IMR-90 (cell line): ENCODE results near the gene MYEOV. TPM values are rescaled to one million over a fixed set of nuclear protein-coding genes. Genes with fewer than 3 reads are reported as not detected.

Experiments used
- ATAC-seq: fragments of 200-7000 bp; cut with Tn5 transposase; 2 replicates; pipeline ENCODE4 v1.9.1; 2020; ENCODE audit warnings: low read depth, mild to moderate bottlenecking, moderate library complexity
- BruUV-seq: library from RNA; stranded (reverse); fragments of 400-500 nt; replicated peaks from 2 replicates; lab custom pipeline; 2021; lab: Mats Ljungman, UMichigan
- CTCF ChIA-PET: fragments of 300-600 bp; formaldehyde crosslinking; extraction: SDS; loops from one replicate; lab custom pipeline; 2021; ENCODE audit warnings: antibody characterized with exemption; lab: Yijun Ruan, JAX
- POLR2A ChIA-PET: fragments of 300-600 bp; sonication (Branson Sonifier 250); formaldehyde crosslinking; loops from one replicate; lab custom pipeline; 2022; ENCODE audit warnings: antibody characterized with exemption; ENCODE audit not compliant: unreplicated experiment; lab: Charles Lee
- DNase-seq: peaks from one replicate; pipeline ENCODE4 v3.0.0; 2013
- H2AFZ ChIP-seq: replicated peaks from 2 replicates; pipeline ENCODE3; 2013; ENCODE audit warnings: low read length, mild to moderate bottlenecking; ENCODE audit not compliant: poor library complexity
- H2AK5ac ChIP-seq: 2 replicates; pipeline ENCODE4 v1.6.1; 2013; ENCODE audit warnings: low read depth, low read length, inconsistent platforms
- H2AK9ac ChIP-seq: replicated peaks from 2 replicates; pipeline ENCODE3; 2013; ENCODE audit warnings: mild to moderate bottlenecking, low read depth, low read length, moderate library complexity; ENCODE audit not compliant: poor library complexity
- H2BK120ac ChIP-seq: 2 replicates; pipeline ENCODE4 v1.6.1; 2013; ENCODE audit warnings: low read depth, low read length, inconsistent platforms
- H2BK15ac ChIP-seq: 3 replicates; pipeline ENCODE4 v1.6.1; 2013; ENCODE audit warnings: low read depth, low read length, inconsistent platforms
- H2BK20ac ChIP-seq: 2 replicates; pipeline ENCODE4 v1.6.1; 2013; ENCODE audit warnings: low read depth, mild to moderate bottlenecking, inconsistent platforms, low read length, moderate library complexity
- H2BK5ac ChIP-seq: 2 replicates; pipeline ENCODE4 v1.6.1; 2013; ENCODE audit warnings: mild to moderate bottlenecking, low read depth, low read length, inconsistent platforms; ENCODE audit not compliant: poor library complexity, severe bottlenecking
- H3K14ac ChIP-seq: replicated peaks from 2 replicates; pipeline ENCODE4 v1.6.1; 2013; ENCODE audit warnings: low read depth, low read length, inconsistent platforms
- H3K18ac ChIP-seq: 2 replicates; pipeline ENCODE4 v1.6.1; 2013; ENCODE audit warnings: low read depth, low read length, control low read depth
- H3K23ac ChIP-seq: 2 replicates; pipeline ENCODE4 v1.6.1; 2013; ENCODE audit warnings: low read depth, low read length, inconsistent platforms
- H3K27ac ChIP-seq: 2 replicates; pipeline ENCODE4 v1.5.1; 2013; ENCODE audit warnings: mild to moderate bottlenecking, control low read depth, low read length; ENCODE audit not compliant: insufficient read depth
- H3K27me3 ChIP-seq: 2 replicates; pipeline ENCODE4 v1.6.1; 2013; ENCODE audit warnings: low read length; ENCODE audit not compliant: control insufficient read depth, insufficient read depth
- H3K36me3 ChIP-seq: 2 replicates; pipeline ENCODE4 v1.6.1; 2013; ENCODE audit warnings: low read length, mixed read lengths; ENCODE audit not compliant: control insufficient read depth, insufficient read depth
- H3K4ac ChIP-seq: 2 replicates; pipeline ENCODE4 v1.6.1; 2013; ENCODE audit warnings: low read depth, low read length, inconsistent platforms
- H3K4me1 ChIP-seq: 2 replicates; pipeline ENCODE4 v1.6.1; 2013; ENCODE audit warnings: low read length, mixed read lengths; ENCODE audit not compliant: control insufficient read depth, insufficient read depth
- H3K4me2 ChIP-seq: 2 replicates; pipeline ENCODE4 v1.6.1; 2013; ENCODE audit warnings: low read depth, mild to moderate bottlenecking, control low read depth, low read length, moderate library complexity
- H3K4me3 ChIP-seq: 2 replicates; pipeline ENCODE4 v1.5.1; 2013; ENCODE audit warnings: low read depth, mild to moderate bottlenecking, control low read depth, low read length, moderate library complexity; ENCODE audit not compliant: insufficient read depth
- H3K56ac ChIP-seq: 2 replicates; pipeline ENCODE4 v1.6.1; 2013; ENCODE audit warnings: low read length, inconsistent platforms; ENCODE audit not compliant: insufficient read depth; ENCODE audit errors: extremely low read depth
- H3K79me1 ChIP-seq, 2 experiments: 2 replicates each; pipeline ENCODE4 v1.6.1; 2013; ENCODE audit warnings: low read length in 2 of 2, inconsistent platforms in 1 of 2, low read depth in 1 of 2
- H3K9ac ChIP-seq: 2 replicates; pipeline ENCODE4 v1.6.1; 2013; ENCODE audit warnings: low read depth, low read length, control low read depth
- H3K9me1 ChIP-seq: 2 replicates; pipeline ENCODE4 v1.6.1; 2013; ENCODE audit warnings: low read length, inconsistent platforms; ENCODE audit not compliant: insufficient read depth
- H3K9me3 ChIP-seq: 2 replicates; pipeline ENCODE4 v1.6.1; 2013; ENCODE audit warnings: low read length; ENCODE audit not compliant: control insufficient read depth, insufficient read depth
- H4K20me1 ChIP-seq: 2 replicates; pipeline ENCODE4 v1.6.1; 2013; ENCODE audit warnings: low read length, inconsistent platforms; ENCODE audit not compliant: insufficient read depth
- H4K5ac ChIP-seq: 2 replicates; pipeline ENCODE4 v1.6.1; 2013; ENCODE audit warnings: mild to moderate bottlenecking, low read depth, low read length, control low read depth
- H4K8ac ChIP-seq, 2 experiments: 2 replicates each; pipeline ENCODE4 v1.6.1; 2013; ENCODE audit warnings: low read depth in 2 of 2, low read length in 2 of 2, control low read depth in 1 of 2, inconsistent platforms in 1 of 2
- H4K91ac ChIP-seq: 2 replicates; pipeline ENCODE4 v1.6.1; 2013; ENCODE audit warnings: low read depth, low read length, inconsistent platforms; ENCODE audit not compliant: insufficient read depth
- BHLHE40 ChIP-seq: fragments of 150-350 bp; IDR thresholded peaks from 2 replicates; pipeline ENCODE4 v1.6.1; 2016; ENCODE audit warnings: mild to moderate bottlenecking, low read depth, low read length
- CHD1 ChIP-seq: IDR thresholded peaks from 2 replicates; pipeline ENCODE4 v1.6.1; 2012; ENCODE audit warnings: low read depth, low read length, improper control_type of control experiment
- FOS ChIP-seq: fragments of 150-350 bp; IDR thresholded peaks from 2 replicates; pipeline ENCODE4 v1.6.1; 2016; ENCODE audit warnings: low read depth, low read length
- MAFK ChIP-seq: IDR thresholded peaks from 2 replicates; pipeline ENCODE4 v1.6.1; 2012; ENCODE audit warnings: low read depth, low read length, improper control_type of control experiment
- MAZ ChIP-seq: IDR thresholded peaks from 2 replicates; pipeline ENCODE4 v1.6.1; 2012; ENCODE audit warnings: low read depth, mild to moderate bottlenecking, low read length, improper control_type of control experiment, moderate library complexity, borderline replicate concordance
- NFE2L2 ChIP-seq: fragments of 150-350 bp; IDR thresholded peaks from 2 replicates; pipeline ENCODE4 v1.6.1; 2016; ENCODE audit warnings: low read depth, mild to moderate bottlenecking, low read length
- POLR2A ChIP-seq: IDR thresholded peaks from 2 replicates; pipeline ENCODE4 v1.6.1; 2012; ENCODE audit warnings: mild to moderate bottlenecking, low read depth, low read length
- SMC3 ChIP-seq: fragments of 150-350 bp; IDR thresholded peaks from 2 replicates; pipeline ENCODE4 v1.6.1; 2016; ENCODE audit warnings: low read depth, mild to moderate bottlenecking, antibody characterized with exemption, low read length, moderate library complexity
- WGBS, 2 experiments: methylation state at CpG; one replicate each; pipeline versions ENCODE4 v1.1.5 to v1.1.7; 2013; ENCODE audit warnings: missing lambda C conversion rate in 2 of 2; ENCODE audit not compliant: insufficient read length in 1 of 2; ENCODE audit errors: extremely low coverage in 2 of 2; 5-methylcytosine and 5-hydroxymethylcytosine counted together
- dilution Hi-C: fragments of 300-500 bp; cut with HindIII; formaldehyde crosslinking; loops from one replicate; pipeline ENCODE4 v1.14.3; 2018; ENCODE audit warnings: low sequenced_read_pairs; ENCODE audit not compliant: unreplicated experiment
- in situ Hi-C: fragments of 300-500 bp; cut with MboI; formaldehyde crosslinking; loops from 3 replicates; pipeline ENCODE4 v1.14.3; 2019; ENCODE audit warnings: low sequenced_read_pairs, inconsistent platforms, mixed read lengths
- intact Hi-C: fragments of 100-400 bp; cut with micrococcal nuclease; formaldehyde crosslinking; loops from 2 replicates; pipeline ENCODE4 v1.10.0; 2022
- polyA plus RNA-seq, 3 experiments: library from polyadenylated mRNA; depleted of rRNA; stranded (reverse); fragments of >200 nt; gene quantifications; 2 replicates each; pipeline ENCODE4 v1.2.3, GENCODE V29; 2012; ENCODE audit warnings: low replicate concordance in 1 of 3
- total RNA-seq: library from RNA; depleted of rRNA; stranded (reverse); fragments of >200 nt; gene quantifications from 2 replicates; pipeline ENCODE4 v1.2.3, GENCODE V29; 2012
- TF ChIP-seq, protein P1 (sequence below): conservative IDR thresholded peaks from 2 replicates; pipeline ENCODE4 v1.5.1; 2012; ENCODE audit warnings: mild to moderate bottlenecking, low read depth, low read length, improper control_type of control experiment
- TF ChIP-seq, protein P2 (sequence below): fragments of 150-350 bp; IDR thresholded peaks from 2 replicates; pipeline ENCODE4 v1.6.1; 2016; ENCODE audit warnings: low read depth, mild to moderate bottlenecking, low read length, moderate library complexity, borderline replicate concordance

The MYEOV gene
- total and polyA plus RNA-seq, 2 of the 4 experiments (the other 2 are of a cell fraction), result 5.8 to 6.8 TPM

DNA sequence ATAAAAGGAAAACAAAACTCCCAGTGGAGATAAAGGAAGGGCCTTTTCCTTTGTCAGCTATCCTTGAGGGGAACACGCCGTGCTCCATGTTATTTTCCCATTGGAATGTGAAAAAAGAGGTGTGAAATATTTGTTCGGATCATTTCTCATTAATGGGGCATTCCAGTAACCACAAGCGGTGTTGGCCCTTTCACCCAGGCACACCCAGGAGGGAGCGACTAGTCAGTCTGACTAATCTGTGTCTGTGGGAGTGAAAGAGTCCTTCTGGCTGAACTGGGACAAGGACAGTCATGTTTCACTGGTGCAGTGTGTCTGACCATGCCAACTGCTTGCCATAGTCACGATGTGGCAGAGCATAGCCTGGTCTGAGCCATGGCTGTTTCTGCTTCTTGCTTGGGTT is 13.0 kb upstream of the MYEOV start:
- Histone ChIP-seq H4K8ac (peak overlapping the region in 1 of 2 experiments; percentile 19; a peak in 1 of 4 replicates), H3K27me3 (peaks cover 25% of the 10 kb centered on the region), H3K18ac (no peak overlapping the region), H3K4ac (peak overlapping the region; percentile 9), H4K5ac (no peak overlapping the region), H3K79me1 (no peaks in the 10 kb centered on the region), H2AK5ac (peak overlapping the region; percentile 26), H2AK9ac (no peak overlapping the region), H2AFZ (peak overlapping the region; percentile 16), H3K4me3 (no peak overlapping the region), H3K4me2 (0 out of 2 replicates have a peak overlapping the region, but pooled peaks have one; percentile 21), H2BK15ac (peak overlapping the region; percentile 52; the same call in 1 of the 3 replicates), H2BK5ac (no peak overlapping the region), H3K9me1 (peaks cover 4% of the 10 kb centered on the region; the same call in 1 of the 2 replicates), H2BK120ac (peak overlapping the region; percentile 9; the same call in 1 of the 2 replicates), H3K36me3 (no peaks in the 10 kb centered on the region), H3K56ac (no peak overlapping the region), H3K9me3 (peaks cover 6% of the 10 kb centered on the region), H3K27ac (no peak overlapping the region), H4K91ac (peak overlapping the region; percentile 25; the same call in 1 of the 2 replicates), H3K9ac (no peak overlapping the region), H3K4me1 (peaks cover 5% of the 10 kb centered on the region), H2BK20ac (peak overlapping the region; percentile 6), H3K23ac (peak overlapping the region; percentile 48; the same call in 1 of the 2 replicates), H3K14ac (peak overlapping the region; percentile 14; the same call in 1 of the 2 replicates), H4K20me1 (no peaks in the 10 kb centered on the region)
- DNase-seq, result peak; percentile 64
- CTCF ChIA-PET, result no interaction called here
- ATAC-seq, result peak; percentile 89
- in situ Hi-C loops (no loop called here), intact Hi-C loops (no loop called here), dilution Hi-C loops (no loop called here)
- TF ChIP-seq, protein P1, sequence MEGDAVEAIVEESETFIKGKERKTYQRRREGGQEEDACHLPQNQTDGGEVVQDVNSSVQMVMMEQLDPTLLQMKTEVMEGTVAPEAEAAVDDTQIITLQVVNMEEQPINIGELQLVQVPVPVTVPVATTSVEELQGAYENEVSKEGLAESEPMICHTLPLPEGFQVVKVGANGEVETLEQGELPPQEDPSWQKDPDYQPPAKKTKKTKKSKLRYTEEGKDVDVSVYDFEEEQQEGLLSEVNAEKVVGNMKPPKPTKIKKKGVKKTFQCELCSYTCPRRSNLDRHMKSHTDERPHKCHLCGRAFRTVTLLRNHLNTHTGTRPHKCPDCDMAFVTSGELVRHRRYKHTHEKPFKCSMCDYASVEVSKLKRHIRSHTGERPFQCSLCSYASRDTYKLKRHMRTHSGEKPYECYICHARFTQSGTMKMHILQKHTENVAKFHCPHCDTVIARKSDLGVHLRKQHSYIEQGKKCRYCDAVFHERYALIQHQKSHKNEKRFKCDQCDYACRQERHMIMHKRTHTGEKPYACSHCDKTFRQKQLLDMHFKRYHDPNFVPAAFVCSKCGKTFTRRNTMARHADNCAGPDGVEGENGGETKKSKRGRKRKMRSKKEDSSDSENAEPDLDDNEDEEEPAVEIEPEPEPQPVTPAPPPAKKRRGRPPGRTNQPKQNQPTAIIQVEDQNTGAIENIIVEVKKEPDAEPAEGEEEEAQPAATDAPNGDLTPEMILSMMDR, result no peak
- TF ChIP-seq BHLHE40, result peak; percentile 89
- no peak for TF ChIP-seq MAZ
- no peak for TF ChIP-seq NFE2L2
- 0 out of 2 replicates have a peak, but pooled peaks have one; percentile 5 for TF ChIP-seq SMC3
- TF ChIP-seq CHD1, result no peak
- TF ChIP-seq, protein P2, sequence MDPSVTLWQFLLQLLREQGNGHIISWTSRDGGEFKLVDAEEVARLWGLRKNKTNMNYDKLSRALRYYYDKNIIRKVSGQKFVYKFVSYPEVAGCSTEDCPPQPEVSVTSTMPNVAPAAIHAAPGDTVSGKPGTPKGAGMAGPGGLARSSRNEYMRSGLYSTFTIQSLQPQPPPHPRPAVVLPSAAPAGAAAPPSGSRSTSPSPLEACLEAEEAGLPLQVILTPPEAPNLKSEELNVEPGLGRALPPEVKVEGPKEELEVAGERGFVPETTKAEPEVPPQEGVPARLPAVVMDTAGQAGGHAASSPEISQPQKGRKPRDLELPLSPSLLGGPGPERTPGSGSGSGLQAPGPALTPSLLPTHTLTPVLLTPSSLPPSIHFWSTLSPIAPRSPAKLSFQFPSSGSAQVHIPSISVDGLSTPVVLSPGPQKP, result no peak
- peak; percentile 3; the same call in 1 of the 2 replicates for TF ChIP-seq FOS
- TF ChIP-seq MAFK, result no peak
- no peak for TF ChIP-seq POLR2A
- no TSS peak for BruUV-seq
- POLR2A ChIA-PET, result interaction anchor here (0.6 kb wide), 1 partner anchor 340 kb away, joined by 5 read pairs; no protein-coding TSS in a partner anchor
- no CpG with 5 or more reads among the region's 6 CpGs for WGBS, 2 experiments
